Measurements from ENCODE around the gene ARIH1.
"Not testable (repeated sequence)": the region's sequence is repeated elsewhere in the genome, so short reads cannot be mapped to it uniquely, and the experiment has no call there.

ARIH1 gene

DNA sequence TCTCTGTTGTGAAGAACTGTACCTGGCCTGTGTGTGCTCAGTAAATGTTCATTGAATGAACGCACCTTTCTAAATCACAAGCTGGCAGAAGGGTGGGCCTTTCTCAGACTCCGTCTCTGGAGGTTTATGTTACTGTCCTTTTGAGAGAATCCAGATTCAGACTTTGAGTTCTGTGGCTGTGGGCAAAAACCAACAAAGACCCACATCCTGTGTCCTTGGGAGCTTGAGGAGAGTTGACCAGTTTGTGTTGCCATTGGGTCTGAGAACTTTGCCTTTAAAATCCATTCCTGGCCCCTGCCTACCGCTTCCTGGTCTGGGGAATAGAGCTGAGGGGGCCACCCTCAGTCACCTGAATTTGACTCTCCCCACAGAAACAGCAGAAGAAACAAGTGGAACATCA, 134.0 kb downstream of the ARIH1 start:
- DNase-seq, result not testable (repeated sequence)

DNA sequence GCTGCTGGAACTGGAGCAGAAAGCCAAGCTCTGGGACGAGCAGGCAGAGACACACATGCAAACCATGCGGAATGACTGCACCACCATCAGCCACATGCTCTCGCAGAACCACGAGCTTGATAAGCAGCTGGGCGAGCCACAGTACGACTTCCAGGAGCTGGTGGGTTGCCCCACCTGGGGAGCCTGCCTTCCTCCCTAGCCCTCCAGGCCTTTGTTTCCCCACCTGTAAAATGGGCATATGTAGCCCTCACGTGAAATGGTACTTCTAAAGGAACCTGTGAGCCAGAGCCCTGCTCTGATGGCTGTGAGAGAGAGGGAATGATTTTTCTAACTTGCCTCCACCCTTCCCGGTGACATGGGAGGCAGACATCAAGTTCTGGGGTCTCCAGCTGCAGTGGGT, 135.7 kb downstream of the ARIH1 start:
- no peak for DNase-seq

DNA sequence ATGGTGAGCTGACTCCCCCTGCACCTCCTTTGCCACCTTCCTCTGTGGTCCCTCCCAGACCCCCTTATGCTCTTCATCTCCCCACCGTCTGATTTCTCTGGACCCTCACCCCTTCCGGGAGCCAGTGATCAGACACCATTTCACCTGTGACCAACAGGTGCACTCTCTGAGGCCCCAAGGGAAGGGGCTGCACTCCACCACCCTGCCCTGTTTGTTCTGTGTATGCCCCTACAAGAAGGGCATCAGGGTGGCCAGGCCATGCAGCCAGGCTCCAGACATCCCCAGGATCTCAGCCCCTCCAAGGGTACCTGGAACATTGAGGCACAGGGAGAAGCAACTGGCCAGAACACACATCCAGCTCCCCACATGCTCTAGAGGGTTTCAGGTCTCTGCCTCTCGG, 138.2 kb downstream of the ARIH1 start:
- not testable (repeated sequence) for DNase-seq

DNA sequence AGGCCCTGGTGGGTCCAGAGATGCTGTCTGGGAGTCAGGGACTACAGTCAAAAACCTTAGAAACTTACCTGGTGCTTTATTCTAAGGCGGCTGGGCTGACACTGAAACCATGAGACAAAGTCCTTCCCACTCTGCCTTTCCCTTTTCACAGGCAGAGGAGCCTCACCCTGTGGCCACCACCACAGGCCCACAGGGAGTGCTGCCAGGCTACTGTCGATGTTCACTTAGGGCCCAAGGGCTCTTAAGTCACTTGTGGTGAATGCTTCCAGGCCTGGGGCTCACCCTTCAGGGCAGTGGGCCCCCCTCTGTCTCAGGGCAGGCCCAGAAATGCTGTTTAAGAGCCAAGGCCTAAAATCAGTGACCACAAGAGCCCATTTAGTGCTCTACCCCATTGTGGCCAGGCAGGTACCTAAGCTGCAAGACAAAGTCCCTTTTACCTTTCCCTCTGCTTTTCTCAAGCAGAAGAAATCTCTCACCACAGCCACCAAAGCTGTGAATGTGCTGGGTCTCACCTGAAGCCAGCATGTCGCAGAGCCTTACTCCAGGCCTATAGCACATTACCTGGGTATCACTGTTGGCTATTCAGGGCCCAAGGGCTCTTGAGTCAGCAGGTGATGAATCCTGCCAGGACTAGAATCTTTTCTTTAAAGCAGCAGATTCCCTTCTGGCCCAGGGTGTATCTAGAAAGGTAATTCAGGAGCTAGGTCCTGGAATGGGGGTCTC, 140.8 kb downstream of the ARIH1 start:
- DNase-seq, result no peak

DNA sequence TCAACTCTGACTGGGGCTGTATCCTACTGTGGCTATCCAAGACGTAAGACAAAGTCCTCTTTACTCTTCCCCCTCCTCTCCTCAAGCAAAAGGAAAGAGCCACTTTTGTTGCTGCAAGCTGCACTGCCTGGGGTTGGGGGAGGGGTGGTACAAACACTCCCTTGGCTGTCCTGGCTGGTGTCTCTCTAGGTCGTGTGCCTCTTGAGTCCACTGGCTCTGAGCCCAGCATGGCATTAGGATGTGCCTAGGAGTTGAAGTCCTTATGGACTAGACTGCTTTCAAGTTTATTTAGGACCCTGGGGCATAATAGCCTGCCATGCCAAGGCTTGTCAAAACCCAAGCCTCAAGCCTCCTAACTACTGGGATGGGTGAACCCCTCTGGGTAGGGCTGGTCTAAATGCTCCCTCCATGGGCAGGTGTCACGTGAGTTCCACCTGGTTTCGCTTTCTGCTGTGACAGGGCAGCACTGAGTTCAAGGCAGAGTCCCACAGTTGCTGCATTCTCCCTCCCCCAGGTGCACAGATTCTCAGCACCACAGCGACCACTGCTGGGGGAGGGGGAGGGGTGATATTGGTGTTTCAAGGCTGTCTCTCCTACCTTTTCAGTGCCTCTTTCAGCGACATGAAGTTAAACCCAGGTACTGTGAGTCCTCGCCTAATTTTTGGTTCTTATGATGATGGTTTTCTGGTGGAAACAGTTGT, 141.6 kb downstream of the ARIH1 start:
- not testable (repeated sequence) for DNase-seq

DNA sequence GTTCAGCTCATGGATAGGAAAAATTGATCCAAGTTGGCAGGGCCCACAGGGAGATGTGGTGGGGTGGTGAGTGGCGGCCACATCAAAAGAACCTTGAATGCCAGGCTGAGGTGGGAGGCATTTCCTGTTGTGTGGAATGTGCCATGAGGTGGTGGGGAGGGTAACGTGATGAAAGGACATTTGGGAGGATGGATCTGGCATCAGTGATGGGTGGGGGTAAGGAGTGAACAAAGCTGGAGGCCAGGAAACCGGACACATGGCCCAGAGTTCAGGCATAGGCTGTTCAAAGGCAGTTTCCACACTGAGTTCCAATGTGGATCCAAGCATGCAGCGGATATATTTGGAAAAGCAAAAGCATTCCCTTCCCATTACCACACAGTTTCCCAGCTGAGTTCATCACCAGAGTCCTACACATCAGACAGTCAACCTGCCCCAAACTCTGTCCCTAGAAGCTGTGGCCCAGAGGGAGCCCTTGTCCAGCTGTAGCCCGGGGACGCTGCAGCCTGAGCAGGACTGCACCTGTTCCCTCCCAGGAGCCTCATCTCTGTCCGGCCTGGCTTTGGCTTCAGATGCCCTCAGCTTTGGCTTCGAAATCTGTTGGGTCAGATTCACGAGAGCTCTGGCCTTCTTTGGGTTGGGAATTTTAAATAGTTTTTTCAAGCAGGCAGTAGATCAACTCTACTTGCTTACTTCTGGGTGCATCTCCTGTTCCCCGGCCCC, 142.5 kb downstream of the ARIH1 start:
- DNase-seq, result no peak

DNA sequence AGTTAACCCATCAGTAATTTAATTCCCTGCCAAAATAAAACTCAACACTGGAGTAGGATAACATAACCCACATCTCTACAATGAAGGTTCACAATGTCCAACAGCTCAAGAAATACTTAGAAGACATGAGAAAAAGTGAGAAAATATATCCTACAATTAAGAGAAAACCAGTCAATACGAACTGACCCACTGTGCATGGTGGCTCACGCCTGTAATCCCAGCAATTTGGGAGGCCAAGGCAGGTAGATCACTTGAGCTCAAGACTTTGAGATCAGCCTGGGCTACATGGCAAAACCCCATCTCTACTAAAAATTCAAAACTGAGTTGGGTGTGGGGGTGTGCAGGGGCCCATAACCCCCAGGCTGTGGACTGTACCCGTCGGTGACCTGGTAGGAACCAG, 149.7 kb downstream of the ARIH1 start:
- not testable (repeated sequence) for DNase-seq

DNA sequence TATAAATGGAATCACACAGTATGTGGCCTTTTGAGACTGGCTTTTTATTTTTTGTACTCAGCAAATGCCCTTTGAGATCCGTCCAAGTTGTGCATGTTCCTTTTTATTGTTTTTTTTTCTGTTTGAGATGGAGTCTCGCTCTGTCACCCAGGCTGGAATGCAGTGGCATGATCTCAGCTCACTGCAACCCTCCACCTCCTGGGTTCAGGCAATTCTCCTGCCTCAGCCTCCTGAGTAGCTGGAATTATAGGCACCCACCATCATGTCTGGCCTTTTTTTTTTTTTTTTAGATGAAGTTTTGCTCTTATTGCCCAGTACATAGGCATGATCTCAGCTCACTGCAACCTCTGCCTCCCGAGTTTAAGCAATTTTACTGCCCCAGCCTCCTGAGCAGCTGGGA, 152.0 kb downstream of the ARIH1 start:
- DNase-seq, result not testable (repeated sequence)

DNA sequence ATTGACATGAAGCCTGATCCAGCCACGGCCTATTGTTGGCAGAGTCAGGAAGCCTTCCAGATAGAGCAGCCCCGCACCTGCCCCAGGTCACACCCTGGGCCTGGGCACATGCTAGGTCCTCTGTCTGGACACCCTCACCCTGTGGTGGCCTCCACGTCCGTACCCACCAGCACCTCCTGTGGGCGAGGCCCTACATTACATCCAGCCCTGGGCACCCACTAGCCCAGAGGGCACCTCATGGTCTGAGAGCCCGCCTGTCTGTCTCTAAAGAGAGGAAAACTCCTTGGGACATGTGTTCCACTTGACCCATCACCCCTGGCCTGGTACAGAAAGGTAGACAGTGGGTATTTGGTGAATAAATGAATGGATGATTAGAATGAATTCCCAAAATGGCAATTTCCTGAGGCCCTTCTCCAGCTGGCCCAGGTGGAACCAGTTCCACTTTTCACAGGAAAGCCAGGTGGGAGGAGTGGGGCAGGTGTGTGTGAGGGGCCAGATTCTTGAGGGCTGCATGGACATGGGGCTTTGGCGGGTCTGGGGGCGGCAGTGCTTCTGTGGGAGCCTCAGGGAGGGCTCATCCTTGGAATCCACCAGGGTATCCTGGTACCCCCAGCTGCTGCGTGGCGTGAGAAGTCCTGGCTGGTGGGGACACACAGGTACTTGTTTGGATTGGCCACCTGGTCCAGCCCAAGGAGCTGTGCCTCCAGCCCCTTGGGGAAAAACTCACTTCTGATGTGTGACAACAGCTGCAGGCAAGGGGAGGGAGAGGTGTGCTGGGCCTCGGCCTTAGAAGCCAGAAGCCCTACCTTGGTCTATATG, 154.3 kb downstream of the ARIH1 start:
- not testable (repeated sequence) for DNase-seq

DNA sequence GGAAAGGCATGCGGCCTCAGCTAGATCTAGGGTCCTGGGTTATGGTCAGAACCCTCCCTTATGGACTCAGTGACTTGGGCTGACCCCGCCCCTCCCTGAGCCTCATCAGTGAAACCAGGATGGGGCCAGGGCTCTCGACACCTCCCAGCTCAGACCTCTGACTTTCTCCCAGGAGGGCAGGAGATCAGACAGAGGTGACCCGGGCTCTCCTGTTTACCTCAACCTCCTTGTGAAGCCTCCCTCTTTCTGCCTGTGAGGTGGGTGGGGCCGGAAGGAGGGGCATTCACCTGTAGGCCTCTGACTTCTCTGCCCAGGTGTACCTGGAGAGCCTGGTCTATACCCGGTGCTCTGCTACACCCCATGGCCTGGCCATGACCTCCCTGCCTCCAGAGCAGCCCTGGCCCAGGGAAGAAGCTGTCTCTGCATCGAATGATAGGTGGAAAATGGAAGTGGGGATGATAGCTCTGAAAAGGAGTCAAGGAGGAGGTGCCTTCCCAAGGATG, 155.0 kb downstream of the ARIH1 start:
- DNase-seq, result not testable (repeated sequence)

DNA sequence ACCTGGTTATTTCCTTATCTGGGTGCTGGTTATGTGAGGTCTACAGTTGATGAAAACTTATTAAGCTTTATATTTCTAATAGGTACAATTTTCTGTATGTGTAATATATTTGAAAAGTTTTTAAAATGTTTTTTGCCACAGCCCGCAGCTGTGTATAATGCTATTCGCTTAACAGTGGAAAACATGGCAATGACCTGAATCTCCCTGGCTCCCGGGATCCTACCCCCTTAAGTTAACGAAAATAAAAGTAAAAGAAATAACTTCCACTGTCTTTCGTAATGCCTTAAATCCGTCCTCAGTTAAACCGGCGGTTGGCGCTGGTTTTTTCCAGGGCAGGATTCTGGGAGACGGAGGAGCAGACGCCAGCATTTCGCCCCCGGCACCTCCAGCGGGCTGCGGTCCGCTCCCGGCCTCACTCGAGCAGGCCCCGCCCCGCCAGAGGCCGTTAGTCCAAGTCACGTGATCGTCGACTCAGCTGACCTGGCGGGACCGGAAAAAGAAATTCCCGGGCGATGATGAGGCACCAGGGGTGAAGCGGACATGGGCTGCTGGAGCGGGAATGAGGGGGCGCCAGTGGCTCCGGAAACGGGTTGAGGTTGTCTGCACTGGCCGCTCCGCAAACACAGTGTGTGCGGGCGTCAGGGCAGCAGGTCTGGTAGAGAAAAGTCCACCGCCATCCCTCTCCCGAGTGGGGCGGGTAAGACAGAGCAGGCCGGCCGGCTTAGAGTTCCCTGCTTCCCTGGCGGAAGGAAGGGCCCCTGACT, 162.6 kb downstream of the ARIH1 start:
- peak in 1 of 2 donors; percentile 83 for DNase-seq

DNA sequence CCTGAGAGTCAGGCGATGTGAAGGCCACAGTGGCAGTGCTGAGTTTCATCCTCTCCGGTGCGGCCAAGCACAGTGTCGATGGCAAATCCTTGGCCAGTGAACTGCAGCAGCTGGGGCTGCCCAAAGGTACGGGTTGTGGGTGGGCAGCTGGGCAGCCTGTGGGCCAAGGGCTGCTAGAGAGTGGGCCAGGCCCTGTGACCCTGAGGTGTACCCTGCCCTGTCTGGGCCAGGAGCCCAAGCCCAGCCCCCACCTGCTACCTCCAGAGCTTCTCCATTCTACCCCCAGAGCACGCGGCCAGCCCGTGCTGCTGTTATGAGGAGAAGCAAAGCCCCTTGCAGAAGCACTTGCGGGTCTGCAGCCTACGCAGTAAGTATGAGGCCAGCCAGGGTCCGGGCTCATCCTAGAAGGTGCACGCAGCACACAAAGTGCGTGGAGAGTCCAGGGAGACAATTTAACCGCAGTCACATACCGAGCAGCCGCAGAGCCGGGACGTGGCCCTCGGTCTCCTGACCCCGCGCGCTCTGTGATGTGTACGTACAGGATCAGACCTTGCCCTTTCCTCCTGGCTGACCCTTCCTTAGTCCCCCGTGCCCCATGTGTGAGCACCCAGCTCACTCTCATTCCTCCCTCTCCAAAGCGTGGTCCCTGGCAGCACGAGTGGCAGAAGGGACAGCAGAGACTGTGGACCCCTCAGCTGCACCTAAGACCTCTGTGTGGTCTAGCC, 165.8 kb downstream of the ARIH1 start:
- not testable (repeated sequence) for DNase-seq

DNA sequence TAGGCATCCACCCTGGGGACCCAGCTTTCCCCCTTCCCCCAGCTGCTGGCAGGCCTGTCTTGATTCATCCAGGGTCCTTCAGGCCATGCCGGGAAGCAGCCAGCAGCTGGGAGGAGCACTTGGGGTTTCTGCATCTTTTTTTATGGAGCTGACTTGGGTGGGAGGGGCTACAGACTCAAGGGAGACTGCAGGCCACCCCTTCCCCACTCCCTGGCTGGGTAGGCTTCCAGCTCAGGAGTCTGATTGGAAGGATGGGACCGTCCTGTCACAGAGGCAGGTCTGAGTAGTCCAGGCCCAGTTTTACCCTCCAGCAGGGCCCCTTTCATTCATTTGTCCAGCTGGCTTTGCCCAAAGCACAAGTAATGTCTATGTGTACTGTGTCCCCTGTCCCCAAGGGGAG, 168.1 kb downstream of the ARIH1 start:
- DNase-seq, result not testable (repeated sequence)

DNA sequence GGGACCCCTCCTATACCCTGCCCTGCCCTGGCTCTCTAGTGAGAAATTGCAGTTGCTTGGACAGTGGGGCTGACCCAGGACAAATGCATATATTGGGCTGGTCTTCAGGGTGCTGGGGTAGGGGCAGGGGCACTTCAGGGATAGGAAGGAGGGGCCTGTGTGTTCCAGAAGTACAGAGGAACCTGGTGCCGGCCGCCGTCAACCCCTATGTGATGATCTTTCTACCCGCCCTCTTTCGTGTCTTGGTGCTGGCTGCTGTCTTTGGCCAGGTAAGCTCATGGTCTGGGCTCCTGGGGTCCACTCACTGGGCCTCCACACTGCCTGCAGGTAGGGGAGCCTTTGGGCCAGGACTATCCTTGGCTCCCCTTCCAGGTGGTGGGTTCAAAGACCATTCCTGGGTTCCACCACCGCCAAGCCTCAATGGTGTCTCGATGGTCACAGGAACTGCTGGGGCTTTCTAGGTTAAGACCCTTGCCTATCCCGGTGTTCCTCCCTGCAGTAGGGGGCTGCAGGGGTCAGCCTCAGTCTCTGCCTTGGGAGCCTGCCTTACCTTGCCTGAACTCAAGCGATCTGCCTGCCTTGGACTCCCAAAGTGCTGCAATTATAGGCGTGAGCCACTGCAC, 174.6 kb downstream of the ARIH1 start:
- not testable (repeated sequence) for DNase-seq
